ENCODE results near the gene KL.

KL gene

GRCh38 chr13:33100886-33101285 lies 84.7 kb downstream of the KL start:
- no peaks in the 10 kb centered on the region for H3K4me1 ChIP-seq (ENCODE audit: control insufficient read depth, insufficient read depth, low read length)
- peaks cover 0 to 7% of the 10 kb centered on the region in 2 experiments; a peak in 1 of 3 replicates for H3K36me3 ChIP-seq (ENCODE audit: control insufficient read depth in 2 of 2, insufficient read depth in 1 of 2, low read length in 2 of 2)
- no peak for TF ChIP-seq ZNF639 (tag by site-specific recombination; IDR thresholded peaks at IDR 0.05)
- no peak for TF ChIP-seq ZSCAN4 (tag by site-specific recombination; IDR thresholded peaks at IDR 0.05)
- no peak for TF ChIP-seq SETDB1 (IDR thresholded peaks at IDR 0.05; ENCODE audit: insufficient read length, low read length)
- no peak for TF ChIP-seq ZBTB26 (tag by site-specific recombination; optimal IDR thresholded peaks at IDR 0.05)
- TF ChIP-seq ZNF830 (tag by site-specific recombination; IDR thresholded peaks at IDR 0.05; ENCODE audit: low read depth): no peak
- no peak for TF ChIP-seq ZNF350 (tag by site-specific recombination; IDR thresholded peaks at IDR 0.05)
- no peak for TF ChIP-seq ZNF221 (tag by site-specific recombination; IDR thresholded peaks at IDR 0.05; ENCODE audit: borderline replicate concordance)
- no peak for TF ChIP-seq ZNF10 (tag by site-specific recombination; IDR thresholded peaks at IDR 0.05)
- TF ChIP-seq ZNF138 (tag by site-specific recombination; IDR thresholded peaks at IDR 0.05; ENCODE audit: borderline replicate concordance): no peak
- TF ChIP-seq ZNF626 (tag by site-specific recombination; IDR thresholded peaks at IDR 0.05): no peak
- TF ChIP-seq ZNF354C (tag by site-specific recombination; IDR thresholded peaks at IDR 0.05; ENCODE audit: borderline replicate concordance, low read depth): no peak
- TF ChIP-seq ZNF121 (tag by site-specific recombination; IDR thresholded peaks at IDR 0.05): no peak
- no peak for TF ChIP-seq ZNF623 (tag by site-specific recombination; IDR thresholded peaks at IDR 0.05)
- TF ChIP-seq ZNF335 (tag by site-specific recombination; conservative IDR thresholded peaks at IDR 0.05): no peak
- H3K27ac ChIP-seq (ENCODE audit: extremely low read depth, low read depth, low read length): no peak overlapping the region
- POLR2A ChIA-PET: no interaction called here
- H3K9me3 ChIP-seq (ENCODE audit: control insufficient read depth, insufficient read depth, low read depth, low read length): no peaks in the 10 kb centered on the region
- CTCF ChIA-PET: interaction anchor here (0.7 kb wide), 1 partner anchor 520 kb away, joined by 3 read pairs; no protein-coding TSS in a partner anchor
- no peak overlapping the region for H3K4me3 ChIP-seq (ENCODE audit: low read depth, low read length)

- POLR2A ChIA-PET: no interaction called here
- CTCF ChIA-PET: no interaction called here
- Histone ChIP-seq H3K36me3 (ENCODE audit: control insufficient read depth in 2 of 2, insufficient read depth in 1 of 2, low read length in 2 of 2) (peaks cover 0 to 12% of the 10 kb centered on the region in 2 experiments; a peak in 1 of 3 replicates), H3K9me3 (ENCODE audit: control insufficient read depth, insufficient read depth, low read depth, low read length) (no peaks in the 10 kb centered on the region), H3K27ac (ENCODE audit: extremely low read depth, low read depth, low read length) (no peak overlapping the region), H3K4me3 (ENCODE audit: low read depth, low read length) (no peak overlapping the region), H3K4me1 (ENCODE audit: control insufficient read depth, insufficient read depth, low read length) (no peaks in the 10 kb centered on the region)
- TF ChIP-seq ZNF555 (tag by site-specific recombination; conservative IDR thresholded peaks at IDR 0.05) (no peak), ZNF596 (tag by site-specific recombination; IDR thresholded peaks at IDR 0.05) (no peak), ZNF664 (tag by site-specific recombination; IDR thresholded peaks at IDR 0.05) (no peak), ZNF354C (tag by site-specific recombination; IDR thresholded peaks at IDR 0.05; ENCODE audit: borderline replicate concordance, low read depth) (no peak), ZNF239 (tag by site-specific recombination; IDR thresholded peaks at IDR 0.05) (no peak), GLIS1 (tag by site-specific recombination; IDR thresholded peaks at IDR 0.05) (no peak), ZNF792 (tag by site-specific recombination; IDR thresholded peaks at IDR 0.05) (no peak), CTCF (tag by site-specific recombination; IDR thresholded peaks at IDR 0.05) (no peak)
These were observed 85.6 kb downstream of the KL start for GRCh38 chr13:33101835-33102234.

Measured in HEK293 (cell line).